ENCODE measurements around the gene SDHA.
"Not testable (repeated sequence)": the region's sequence is repeated elsewhere in the genome, so short reads cannot be mapped to it uniquely, and the experiment has no call there.

The SDHA gene

DNA sequence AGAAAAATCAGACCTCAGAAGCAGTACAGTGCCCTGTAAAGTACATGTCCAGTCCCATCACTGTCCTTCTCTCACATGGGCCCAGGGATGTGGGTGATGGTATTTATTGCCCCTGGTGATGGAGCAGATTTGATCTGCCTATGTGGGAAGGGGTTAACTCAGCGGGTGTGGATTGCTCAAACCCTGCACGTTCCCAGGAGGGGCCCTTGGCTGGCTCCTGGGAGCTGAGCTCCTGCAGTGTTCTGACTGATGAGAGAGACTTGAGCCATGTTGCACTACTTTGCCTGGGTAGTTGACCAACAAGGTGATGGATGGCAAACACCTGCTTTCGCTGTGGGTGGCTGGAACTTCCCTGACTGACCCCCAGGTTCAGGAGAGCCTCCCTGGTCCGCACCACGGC lies 81.8 kb downstream of the SDHA start:
- not testable (repeated sequence) for H3K36me3 ChIP-seq (ENCODE audit: insufficient read depth, low read length); H3K4me1 ChIP-seq (ENCODE audit: control insufficient read depth, insufficient read depth, low read length); H3K27me3 ChIP-seq (ENCODE audit: control insufficient read depth, insufficient read depth, low read length); H3K9ac ChIP-seq (ENCODE audit: low read depth, low read length); H3K9me3 ChIP-seq (replicated peaks; ENCODE audit: low read length); H3K4me2 ChIP-seq (ENCODE audit: low read length); H3K4me3 ChIP-seq (ENCODE audit: low read length)

DNA sequence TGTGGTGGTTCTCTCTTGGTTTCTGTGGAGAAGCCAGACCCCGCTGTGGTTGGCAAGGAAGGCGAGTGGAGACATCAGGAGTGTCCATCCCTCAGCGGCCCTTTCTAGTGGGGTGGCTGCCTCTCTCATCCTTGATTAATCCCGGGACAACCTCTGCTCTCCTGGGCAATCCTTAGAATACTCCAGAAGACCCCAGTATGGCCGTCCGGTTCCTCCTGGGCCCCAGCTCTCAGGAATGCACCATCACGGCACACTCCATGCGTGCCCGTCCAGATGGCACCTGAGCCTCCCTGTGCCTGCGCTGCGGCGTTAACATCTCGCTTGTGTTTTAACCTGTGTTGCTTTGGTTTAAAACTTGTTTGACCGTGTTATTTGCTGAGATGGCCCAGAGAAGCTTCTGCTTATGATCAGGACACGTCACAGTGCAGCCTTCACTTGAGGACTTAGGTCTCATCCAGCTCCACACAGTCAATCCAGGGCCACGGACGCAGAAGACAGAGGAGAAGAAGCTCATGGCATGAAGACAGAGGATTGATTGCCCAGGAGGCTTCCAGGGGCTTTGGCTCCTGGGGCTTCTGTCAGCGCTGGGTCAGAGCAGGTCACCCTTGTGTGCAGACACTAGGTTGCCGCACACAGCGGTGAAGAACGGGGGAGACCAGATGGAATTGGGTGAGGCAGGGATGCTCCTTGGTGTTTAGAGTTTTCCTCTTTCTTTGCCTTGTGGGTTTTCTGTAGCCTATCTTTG lies 82.7 kb downstream of the SDHA start:
- H3K4me3 ChIP-seq (ENCODE audit: low read length); H3K36me3 ChIP-seq (ENCODE audit: insufficient read depth, low read length); H3K27me3 ChIP-seq (ENCODE audit: control insufficient read depth, insufficient read depth, low read length); H3K4me2 ChIP-seq (ENCODE audit: low read length); H3K9me3 ChIP-seq (replicated peaks; ENCODE audit: low read length); H3K4me1 ChIP-seq (ENCODE audit: control insufficient read depth, insufficient read depth, low read length); H3K9ac ChIP-seq (ENCODE audit: low read depth, low read length): not testable (repeated sequence)

DNA sequence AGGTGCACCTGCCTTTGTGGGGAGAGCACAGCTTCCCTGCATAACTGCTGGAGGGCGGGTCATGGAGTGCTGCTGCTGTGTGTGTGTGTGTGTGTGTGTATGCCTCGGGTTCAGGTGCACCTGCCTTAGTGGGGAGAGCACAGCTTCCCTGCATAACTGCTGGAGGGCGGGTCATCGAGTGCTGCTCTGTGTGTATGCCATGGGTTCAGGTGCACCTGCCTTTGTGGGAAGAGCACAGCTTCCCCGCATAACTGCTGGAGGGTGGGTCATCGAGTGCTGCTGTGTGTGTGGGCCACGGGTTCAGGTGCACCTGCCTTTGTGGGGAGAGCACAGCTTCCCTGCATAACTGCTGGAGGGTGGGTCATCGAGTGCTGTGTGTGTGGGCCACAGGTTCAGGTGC lies 84.3 kb downstream of the SDHA start:
- peaks cover 14% of the 10 kb centered on the region for H3K36me3 ChIP-seq (ENCODE audit: insufficient read depth, low read length)
- not testable (repeated sequence) for H3K27me3 ChIP-seq (ENCODE audit: control insufficient read depth, insufficient read depth, low read length); H3K9ac ChIP-seq (ENCODE audit: low read depth, low read length); H3K4me2 ChIP-seq (ENCODE audit: low read length); H3K4me3 ChIP-seq (ENCODE audit: low read length); H3K4me1 ChIP-seq (ENCODE audit: control insufficient read depth, insufficient read depth, low read length); H3K9me3 ChIP-seq (replicated peaks; ENCODE audit: low read length)

DNA sequence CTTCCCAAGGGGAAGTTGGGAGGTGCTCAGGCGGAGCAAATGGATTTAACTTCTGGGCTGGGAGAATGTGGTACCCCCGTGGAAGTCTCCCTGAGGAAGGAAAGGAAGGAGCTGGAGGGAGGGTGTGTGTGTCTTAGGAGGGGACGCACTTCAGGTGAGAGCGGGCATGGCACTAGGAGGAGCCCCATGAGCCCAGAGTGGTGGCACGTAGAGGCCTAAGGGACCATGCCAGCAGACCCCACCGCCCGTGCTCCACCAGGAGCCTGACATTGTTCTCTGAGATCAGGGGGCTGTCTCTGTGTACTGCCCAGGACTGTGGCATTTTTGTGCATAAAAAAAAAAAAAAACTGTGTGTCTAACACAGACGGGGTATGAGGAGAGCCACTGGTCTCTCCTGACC lies 84.8 kb downstream of the SDHA start:
- no peaks in the 10 kb centered on the region for H3K9me3 ChIP-seq (replicated peaks; ENCODE audit: low read length)
- no peak overlapping the region for H3K4me2 ChIP-seq (ENCODE audit: low read length)
- H3K9ac ChIP-seq (ENCODE audit: low read depth, low read length) = no peak overlapping the region
- no peak overlapping the region for H3K4me3 ChIP-seq (ENCODE audit: low read length)
- no peaks in the 10 kb centered on the region for H3K27me3 ChIP-seq (ENCODE audit: control insufficient read depth, insufficient read depth, low read length)
- H3K36me3 ChIP-seq (ENCODE audit: insufficient read depth, low read length) = peaks cover 19% of the 10 kb centered on the region
- H3K4me1 ChIP-seq (ENCODE audit: control insufficient read depth, insufficient read depth, low read length) = no peaks in the 10 kb centered on the region

DNA sequence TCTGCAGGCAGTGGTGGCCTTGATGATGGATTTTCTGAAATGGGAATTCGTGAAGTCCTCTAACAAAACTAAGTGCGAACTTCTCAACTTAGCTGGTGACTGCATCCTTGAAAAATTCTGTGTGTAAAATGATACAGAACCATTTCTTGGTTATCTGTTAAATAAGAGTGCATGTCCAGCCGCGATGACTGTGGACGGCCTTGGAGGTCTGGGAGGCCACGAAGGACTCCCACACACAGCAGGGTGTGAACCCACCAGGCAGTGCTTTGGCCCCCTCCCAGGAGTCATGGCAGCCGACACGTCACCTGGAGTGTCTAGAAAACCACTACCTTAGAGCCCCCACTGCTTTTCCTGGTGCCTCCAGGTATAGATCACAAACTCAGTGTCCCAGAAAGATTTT lies 85.6 kb downstream of the SDHA start:
- H3K27me3 ChIP-seq (ENCODE audit: control insufficient read depth, insufficient read depth, low read length) = not testable (repeated sequence)

DNA sequence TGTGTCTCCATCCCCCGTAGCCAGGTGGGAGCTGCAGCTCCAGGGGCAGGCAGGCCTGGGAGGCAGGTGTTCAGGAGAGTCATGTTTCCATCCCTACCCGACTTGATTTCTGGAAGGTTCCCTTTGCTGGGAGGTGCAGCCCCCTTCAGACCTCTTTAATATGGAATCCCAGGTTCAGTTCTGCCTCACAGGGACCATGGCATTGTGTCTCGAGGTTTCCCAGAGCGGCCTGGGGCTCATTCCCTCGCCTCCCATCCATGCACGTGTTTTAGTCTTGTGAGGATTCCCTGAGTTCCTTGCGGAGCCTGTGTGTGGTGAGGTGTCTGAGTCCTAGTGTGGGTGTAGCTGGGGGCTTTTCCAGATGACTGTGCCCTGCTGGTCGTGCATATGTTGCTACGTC lies 86.9 kb downstream of the SDHA start:
- Histone ChIP-seq H3K36me3 (ENCODE audit: insufficient read depth, low read length) (peaks cover 23% of the 10 kb centered on the region), H3K9ac (ENCODE audit: low read depth, low read length) (no peak overlapping the region), H3K4me3 (ENCODE audit: low read length) (no peak overlapping the region), H3K9me3 (replicated peaks; ENCODE audit: low read length) (no peaks in the 10 kb centered on the region), H3K27me3 (ENCODE audit: control insufficient read depth, insufficient read depth, low read length) (no peaks in the 10 kb centered on the region), H3K4me1 (ENCODE audit: control insufficient read depth, insufficient read depth, low read length) (peaks cover 8% of the 10 kb centered on the region), H3K4me2 (ENCODE audit: low read length) (no peak overlapping the region)

More for the DNA sequence above, 85.6 kb downstream of the SDHA start:
- H3K4me3 ChIP-seq (ENCODE audit: low read length); H3K9me3 ChIP-seq (replicated peaks; ENCODE audit: low read length); H3K4me2 ChIP-seq (ENCODE audit: low read length); H3K9ac ChIP-seq (ENCODE audit: low read depth, low read length); H3K4me1 ChIP-seq (ENCODE audit: control insufficient read depth, insufficient read depth, low read length): not testable (repeated sequence)
- H3K36me3 ChIP-seq (ENCODE audit: insufficient read depth, low read length) = peaks cover 23% of the 10 kb centered on the region

DNA sequence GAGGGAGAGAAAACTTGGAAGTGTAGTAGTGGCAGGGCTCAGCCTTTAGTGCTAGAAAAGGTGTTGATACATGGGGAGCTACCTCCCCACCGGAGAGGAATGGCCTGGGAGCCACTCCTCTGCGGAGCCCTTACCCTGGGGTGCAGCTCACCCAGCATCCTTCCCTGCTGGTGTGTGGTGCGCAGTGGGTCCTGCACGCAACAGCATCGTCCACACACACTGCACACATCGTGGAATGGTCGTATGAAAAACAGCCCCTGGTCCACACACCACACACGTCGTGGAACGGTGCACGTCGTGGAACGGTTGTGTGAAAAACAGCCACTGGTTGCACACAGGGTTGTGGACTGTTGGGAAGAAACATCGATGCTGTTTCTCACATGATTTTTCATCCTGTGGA lies 87.3 kb downstream of the SDHA start:
- peaks cover 23% of the 10 kb centered on the region for H3K36me3 ChIP-seq (ENCODE audit: insufficient read depth, low read length)

DNA sequence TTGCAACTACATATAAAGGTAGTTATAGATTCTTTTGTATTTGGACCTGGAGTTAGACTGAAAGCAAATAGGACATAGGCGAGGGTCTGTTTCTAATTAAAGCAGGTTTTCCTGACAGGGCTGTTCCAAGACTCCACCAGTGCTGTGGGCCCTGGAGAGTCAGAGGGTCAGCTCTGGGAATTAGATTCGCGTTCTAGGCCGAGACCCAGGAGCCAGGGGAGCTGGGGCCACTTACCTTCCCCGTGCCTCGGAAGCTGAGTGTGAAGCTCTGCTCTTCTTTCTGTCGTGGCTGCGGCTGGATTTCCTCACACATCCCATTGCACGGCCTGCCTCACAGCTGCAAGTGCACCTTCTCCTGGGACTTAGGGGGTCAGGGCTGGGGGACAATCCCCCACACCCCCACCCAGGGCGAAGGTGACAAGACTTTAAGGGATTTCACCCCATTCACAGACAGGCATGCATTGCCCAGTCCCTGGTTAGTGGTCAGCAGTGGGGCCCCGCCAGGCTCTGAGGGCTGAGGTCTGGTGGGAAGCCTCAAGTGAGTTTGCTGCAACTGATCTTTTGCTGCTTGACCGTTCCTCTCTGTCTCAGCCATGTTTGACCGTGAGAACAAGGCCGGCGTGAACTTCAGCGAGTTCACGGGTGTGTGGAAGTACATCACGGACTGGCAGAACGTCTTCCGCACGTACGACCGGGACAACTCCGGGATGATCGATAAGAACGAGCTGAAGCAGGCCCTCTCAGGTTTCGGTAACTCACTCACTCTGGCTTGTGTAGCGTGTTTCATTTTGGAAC lies 88.1 kb downstream of the SDHA start:
- H3K4me3 ChIP-seq (ENCODE audit: low read length) = no peak overlapping the region
- H3K9ac ChIP-seq (ENCODE audit: low read depth, low read length) = no peak overlapping the region
- H3K4me2 ChIP-seq (ENCODE audit: low read length) = no peak overlapping the region
- H3K4me1 ChIP-seq (ENCODE audit: control insufficient read depth, insufficient read depth, low read length) = peaks cover 12% of the 10 kb centered on the region
- H3K9me3 ChIP-seq (replicated peaks; ENCODE audit: low read length) = no peaks in the 10 kb centered on the region
- H3K27me3 ChIP-seq (ENCODE audit: control insufficient read depth, insufficient read depth, low read length) = no peaks in the 10 kb centered on the region
- peaks cover 27% of the 10 kb centered on the region for H3K36me3 ChIP-seq (ENCODE audit: insufficient read depth, low read length)

More for the DNA sequence above, 87.3 kb downstream of the SDHA start:
- no peak overlapping the region for H3K4me2 ChIP-seq (ENCODE audit: low read length)
- H3K27me3 ChIP-seq (ENCODE audit: control insufficient read depth, insufficient read depth, low read length) = no peaks in the 10 kb centered on the region
- no peaks in the 10 kb centered on the region for H3K9me3 ChIP-seq (replicated peaks; ENCODE audit: low read length)
- H3K4me1 ChIP-seq (ENCODE audit: control insufficient read depth, insufficient read depth, low read length) = peaks cover 8% of the 10 kb centered on the region
- no peak overlapping the region for H3K9ac ChIP-seq (ENCODE audit: low read depth, low read length)
- H3K4me3 ChIP-seq (ENCODE audit: low read length) = no peak overlapping the region
